ENCODE data around the gene OAS3. TPM values are rescaled to one million over a fixed set of nuclear protein-coding genes. Genes with fewer than 3 reads are reported as not detected.

The OAS3 gene
- polyA plus RNA-seq, 1 of the 3 experiments (the other 2 are of a cell fraction) = 3.0 TPM

- TF ChIP-seq MEF2A (IDR thresholded peaks at IDR 0.05; ENCODE audit: borderline replicate concordance, low read depth) (no peak), NFIC (IDR thresholded peaks at IDR 0.05; ENCODE audit: borderline replicate concordance) (no peak), ZBTB33 (IDR thresholded peaks at IDR 0.05; ENCODE audit: borderline replicate concordance, low read depth) (no peak), YY1 (IDR thresholded peaks at IDR 0.05; ENCODE audit: low read depth) (no peak), ELF1 (IDR thresholded peaks at IDR 0.05) (no peak), GATA2 (CRISPR knock-in tag; IDR thresholded peaks at IDR 0.05) (peak; percentile 90), TEAD4 (IDR thresholded peaks at IDR 0.05; ENCODE audit: borderline replicate concordance, insufficient read depth) (no peak; the same call in 1 of the 2 replicates), SIN3A (IDR thresholded peaks at IDR 0.05; ENCODE audit: borderline replicate concordance, low read depth, low read length) (no peak), IRF3 (IDR thresholded peaks at IDR 0.05; ENCODE audit: low read depth, low read length) (no peak)
Observed at GRCh38 chr12:112891093-112892024, 46.9 kb upstream of the OAS3 start (continued).

GRCh38 chr12:112892856-112893255 lies 45.4 kb upstream of the OAS3 start:
- Histone ChIP-seq H3K4me3 (ENCODE audit: low read depth in 2 of 2, low read length in 1 of 2) (no peak overlapping the region), H3K79me2 (ENCODE audit: insufficient read depth) (no peaks in the 10 kb centered on the region), H3K4me2 (no peak overlapping the region), H2AFZ (ENCODE audit: low read depth) (no peak overlapping the region), H3K9me2 (no peaks in the 10 kb centered on the region), H3K9ac (no peak overlapping the region), H3K27me3 (ENCODE audit: insufficient read depth) (no peaks in the 10 kb centered on the region), H3K9me3 (no peaks in the 10 kb centered on the region), H3K4me1 (ENCODE audit: control insufficient read depth in 1 of 2, insufficient read depth in 2 of 2, low read depth in 1 of 2, low read length in 1 of 2) (peaks cover 0 to 56% of the 10 kb centered on the region in 2 experiments; a peak in 2 of 4 replicates), H3K27ac (ENCODE audit: low read depth in 2 of 2, low read length in 1 of 2) (peak overlapping the region in 1 of 2 experiments; percentile 99; a peak in 2 of 4 replicates), H3F3A (replicated peaks; ENCODE audit: insufficient read depth) (no peaks in the 10 kb centered on the region), H3K36me3 (replicated peaks in 1 of 2; ENCODE audit: control insufficient read depth in 1 of 2, insufficient read depth in 2 of 2, low read length in 1 of 2) (no peaks in the 10 kb centered on the region), H4K20me1 (ENCODE audit: insufficient read depth) (no peaks in the 10 kb centered on the region)
- POLR2A ChIA-PET = interaction anchor here (0.6 kb wide), 1 partner anchor 197 kb away, joined by 4 read pairs; no protein-coding TSS in a partner anchor
- TF ChIP-seq REST (IDR thresholded peaks at IDR 0.05; ENCODE audit: low read depth, low read length) (peak; percentile 71; the same call in 1 of the 2 replicates), FOSL2 (IDR thresholded peaks at IDR 0.05; ENCODE audit: borderline replicate concordance, low read depth) (no peak)
- WGBS (ENCODE audit: low lambda C conversion rate) = 10% methylated on average over 2 of the region's 2 CpGs
- CTCF ChIA-PET = interaction anchor here (0.9 to 2.1 kb wide), 2 partner anchors 8 to 105 kb away, joined by 3 to 5 read pairs; no protein-coding TSS in a partner anchor
- DNase-seq = no peak
